GM12878 (cell line): ENCODE measurements around the gene STARD8. TPM values are rescaled to one million over a fixed set of nuclear protein-coding genes. Genes with fewer than 3 reads are reported as not detected.

Experiments
- ATAC-seq: fragments of 200-7000 bp; cut with Tn5 transposase; 3 replicates; pipeline ENCODE4 v1.9.1; 2020; ENCODE audit warnings: mild to moderate bottlenecking, moderate library complexity
- BruUV-seq: library from RNA; stranded (reverse); fragments of 400-500 nt; replicated peaks from 2 replicates; lab custom pipeline; 2021; lab: Mats Ljungman, UMichigan
- CTCF ChIA-PET: fragments of 300-600 bp; sonication (Branson Sonifier 250); formaldehyde crosslinking; extraction: SDS; loops from one replicate; lab custom pipeline; 2021; ENCODE audit warnings: inconsistent platforms; lab: Yijun Ruan, JAX
- POLR2A ChIA-PET: fragments of 350-600 bp; formaldehyde crosslinking; extraction: SDS; loops from one replicate; lab custom pipeline; 2021; ENCODE audit warnings: inconsistent platforms; lab: Charles Lee
- RAD21 ChIA-PET: fragments of 300-600 bp; sonication (Branson Sonifier 250); formaldehyde crosslinking; loops from one replicate; lab custom pipeline; 2023; ENCODE audit warnings: antibody characterized with exemption; ENCODE audit not compliant: unreplicated experiment; lab: Charles Lee
- SMC1A ChIA-PET: fragments of 300-600 bp; sonication (Branson Sonifier 250); formaldehyde crosslinking; loops from one replicate; lab custom pipeline; 2023; ENCODE audit not compliant: unreplicated experiment, uncharacterized antibody; lab: Charles Lee
- DNase-seq: peaks from one replicate; pipeline ENCODE4 v3.0.0-alpha.2; 2011; ENCODE audit warnings: low read depth, low spot score
- FAIRE-seq: peaks from 3 replicates; lab custom pipeline; 2011; peaks lifted over from hg19 to GRCh38; lab: Jason Lieb, UNC
- H2AFZ ChIP-seq: 2 replicates; pipeline ENCODE4 v1.6.0; 2011; ENCODE audit warnings: low read depth, low read length, control low read depth; ENCODE audit not compliant: control insufficient read depth
- H3K27ac ChIP-seq: 2 replicates; pipeline ENCODE4 v1.5.1; 2011; ENCODE audit warnings: control low read depth; ENCODE audit not compliant: control insufficient read depth, insufficient read depth
- H3K27me3 ChIP-seq, 2 experiments: replicated peaks in 1 of 2; 2 replicates each; pipeline versions ENCODE4 v1.6.0 to v1.6.1; 2011; ENCODE audit warnings: low read length in 1 of 2; ENCODE audit not compliant: control insufficient read depth in 2 of 2, insufficient read depth in 2 of 2
- H3K36me3 ChIP-seq, 2 experiments: 2 replicates each; pipeline ENCODE4 v1.5.1; 2011; ENCODE audit warnings: low read length in 1 of 2; ENCODE audit not compliant: control insufficient read depth in 2 of 2, insufficient read depth in 2 of 2
- H3K4me1 ChIP-seq: 2 replicates; pipeline ENCODE4 v1.6.1; 2011; ENCODE audit warnings: mild to moderate bottlenecking, low read length, moderate library complexity, mixed read lengths; ENCODE audit not compliant: control insufficient read depth, insufficient read depth
- H3K4me2 ChIP-seq: 2 replicates; pipeline ENCODE4 v1.6.0; 2011; ENCODE audit warnings: control low read depth; ENCODE audit not compliant: control insufficient read depth, insufficient read depth
- H3K4me3 ChIP-seq: fragments of 200-600 bp; sonication (generic); 2 replicates; pipeline ENCODE4 v1.5.1; 2016
- H3K79me2 ChIP-seq: 2 replicates; pipeline ENCODE4 v1.6.0; 2011; ENCODE audit warnings: low read length; ENCODE audit not compliant: control insufficient read depth, insufficient read depth
- H3K9ac ChIP-seq: 2 replicates; pipeline ENCODE4 v1.8.0; 2011; ENCODE audit warnings: low read length, control low read depth, mixed read lengths; ENCODE audit not compliant: control insufficient read depth, insufficient read depth
- H3K9me3 ChIP-seq: replicated peaks from 3 replicates; pipeline ENCODE4 v1.5.1; 2011; ENCODE audit warnings: mild to moderate bottlenecking, low read length; ENCODE audit not compliant: control insufficient read depth, insufficient read depth
- H4K20me1 ChIP-seq: 2 replicates; pipeline ENCODE4 v1.6.0; 2011; ENCODE audit not compliant: control insufficient read depth, insufficient read depth
- BHLHE40 ChIP-seq, 2 experiments: fragments of 450-650 bp in 1 of 2; IDR thresholded peaks; 2 replicates each; pipeline ENCODE4 v1.6.1; 2011 to 2017; ENCODE audit warnings: low read depth in 2 of 2, borderline replicate concordance in 1 of 2, improper control_type of control experiment in 1 of 2, low read length in 1 of 2, mild to moderate bottlenecking in 1 of 2
- FOS ChIP-seq: IDR thresholded peaks from 3 replicates; pipeline ENCODE4 v1.6.1; 2011; ENCODE audit warnings: borderline replicate concordance; ENCODE audit not compliant: insufficient read length; ENCODE audit errors: extremely low read depth
- GATAD2B ChIP-seq: fragments of 450-650 bp; conservative IDR thresholded peaks from 2 replicates; pipeline ENCODE4 v1.6.1; 2017; ENCODE audit warnings: low read depth, mild to moderate bottlenecking, moderate library complexity
- NFYB ChIP-seq: IDR thresholded peaks from 2 replicates; pipeline ENCODE4 v1.6.1; 2011; ENCODE audit warnings: low read depth, mild to moderate bottlenecking, low read length, improper control_type of control experiment, moderate library complexity; ENCODE audit not compliant: insufficient read depth
- PRDM15 ChIP-seq: fragments of 450-650 bp; formaldehyde crosslinking; IDR thresholded peaks from 2 replicates; pipeline ENCODE4 v1.4.0; 2020; ENCODE audit warnings: mild to moderate bottlenecking, moderate library complexity
- SREBF1 ChIP-seq: IDR thresholded peaks from 2 replicates; pipeline ENCODE4 v1.6.1; 2012; ENCODE audit warnings: mild to moderate bottlenecking, low read length
- WGBS: methylation state at CpG from one replicate; pipeline ENCODE4 v1.1.6; 2016; ENCODE audit warnings: low lambda C conversion rate; ENCODE audit not compliant: insufficient replicate concordance, insufficient coverage; ENCODE audit errors: missing lambda C conversion rate; 5-methylcytosine and 5-hydroxymethylcytosine counted together
- in situ Hi-C: fragments of 300-500 bp; cut with MboI; formaldehyde crosslinking; loops from 9 replicates; pipeline ENCODE4 v1.14.3; 2018; ENCODE audit warnings: mixed read lengths
- intact Hi-C: fragments of 100-400 bp; cut with micrococcal nuclease; formaldehyde crosslinking; loops from one replicate; pipeline ENCODE4 v1.14.2; 2022; ENCODE audit not compliant: unreplicated experiment
- polyA plus RNA-seq, 11 experiments: library from polyadenylated mRNA; depleted of rRNA in 4 of 11; unstranded in 6 of 11; stranded (reverse) in 5 of 11; fragments of >200 nt; fragmentation: Nextera tagmentation in 4 of 11; fragmentation: Illumina TruSeq in 1 of 11; extraction: Ambion mirVana in 4 of 11; extraction: Trizol in 1 of 11; gene quantifications; 1 replicate in 1 of 11; 2 replicates in 10 of 11; pipeline versions ENCODE4 v1.2.1 to v1.2.3, GENCODE V29; 2011 to 2016; ENCODE audit warnings: inconsistent platforms in 2 of 11, missing spikeins in 2 of 11, low read depth in 1 of 11
- total RNA-seq, 4 experiments: library from RNA; depleted of rRNA in 3 of 4; stranded (reverse); fragments of >200 nt in 3 of 4; fragmentation: Illumina TruSeq in 1 of 4; extraction: Trizol in 1 of 4; gene quantifications; 2 replicates each; pipeline versions ENCODE4 v1.2.1 to v1.2.3, GENCODE V29; 2013 to 2021

The STARD8 gene
- total and polyA plus RNA-seq, 10 of the 15 experiments (the other 5 are each of a cell fraction or from before 2014, with no cell fraction given): 0.03 to 0.14 (median 0.07) TPM; not detected in 6

GRCh38 chrX:68666580-68666979 lies 19.1 kb downstream of the STARD8 start (continued):
- TF ChIP-seq PRDM15 (CRISPR knock-in tag): no peak
- TF ChIP-seq FOS: no peak
- TF ChIP-seq BHLHE40 (IDR thresholded peaks at IDR 0.05; ENCODE audit: borderline replicate concordance in 1 of 2, low read depth in 2 of 2, low read length in 1 of 2): no peak
- TF ChIP-seq GATAD2B: no peak
- TF ChIP-seq SREBF1: no peak

- ATAC-seq (no peak), DNase-seq (no peak), FAIRE-seq (no peak)
- Histone ChIP-seq H3K79me2 (no peaks in the 10 kb centered on the region), H3K4me2 (no peak overlapping the region), H3K4me1 (no peaks in the 10 kb centered on the region), H3K27me3 (no peaks in the 10 kb centered on the region), H3K36me3 (no peaks in the 10 kb centered on the region), H3K9ac (no peak overlapping the region), H3K9me3 (no peaks in the 10 kb centered on the region), H3K27ac (no peak overlapping the region), H4K20me1 (no peaks in the 10 kb centered on the region), H3K4me3 (no peak overlapping the region), H2AFZ (no peak overlapping the region)
- POLR2A ChIA-PET: no interaction called here
- CTCF ChIA-PET: interaction anchor here (0.6 kb wide), 1 partner anchor 58 kb away, joined by 3 read pairs; no protein-coding TSS in a partner anchor
- BruUV-seq: no TSS peak
- SMC1A ChIA-PET: no interaction called here
- intact Hi-C loops (no loop called here), in situ Hi-C loops (no loop called here)
- 36% methylated on average over 10 of the region's 10 CpGs for WGBS
- RAD21 ChIA-PET: no interaction called here
- TF ChIP-seq NFYB: no peak
Measured at GRCh38 chrX:68669094-68669860, 21.8 kb downstream of the STARD8 start.
